ENCODE data around the gene SERPINA10. TPM values are rescaled to one million over a fixed set of nuclear protein-coding genes. Genes with fewer than 3 reads are reported as not detected.

Gene SERPINA10
- not detected in 2 replicates for total RNA-seq

DNA sequence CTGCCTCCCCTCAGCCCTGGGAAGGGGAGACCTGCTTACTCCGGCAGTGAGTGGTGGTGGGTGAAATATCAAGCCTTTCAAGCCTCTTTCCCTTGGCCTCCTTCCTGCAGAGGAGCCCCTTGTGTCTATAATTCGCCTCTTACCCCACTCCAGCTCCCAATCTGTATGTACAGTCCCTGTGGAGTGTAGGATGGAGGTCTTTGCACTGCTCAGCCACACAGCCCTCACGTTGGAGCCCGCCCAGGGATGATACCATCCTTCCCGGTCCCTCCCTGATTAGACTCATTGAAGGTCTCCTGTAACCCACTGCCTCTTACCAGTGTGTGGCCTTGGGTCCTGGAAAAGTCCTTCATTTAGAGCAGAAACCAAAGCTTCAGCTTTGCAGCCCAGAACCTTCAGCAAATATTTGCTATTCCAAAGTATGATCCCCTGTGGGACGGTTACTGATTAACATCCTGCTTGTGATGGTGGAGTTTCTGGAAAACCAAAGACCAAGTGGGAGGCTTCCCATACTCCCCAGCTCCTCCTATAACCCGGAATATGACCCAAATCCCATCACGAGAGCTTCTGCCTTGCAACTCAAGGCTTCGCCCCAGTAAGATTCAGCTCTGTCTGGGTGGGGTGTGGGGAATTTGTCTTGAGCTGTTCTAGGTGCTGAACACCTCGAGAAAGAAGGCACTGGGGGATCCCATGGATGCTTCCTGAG is at the start of gene SERPINA10:
SERPINA10 (minus strand) TSS at position 397 of the 706 bp plus-strand sequence. CDS start 2,675 bp downstream, outside the sequence.
- no peak for DNase-seq (ENCODE audit: extremely low read depth, low read depth, low spot score)

DNA sequence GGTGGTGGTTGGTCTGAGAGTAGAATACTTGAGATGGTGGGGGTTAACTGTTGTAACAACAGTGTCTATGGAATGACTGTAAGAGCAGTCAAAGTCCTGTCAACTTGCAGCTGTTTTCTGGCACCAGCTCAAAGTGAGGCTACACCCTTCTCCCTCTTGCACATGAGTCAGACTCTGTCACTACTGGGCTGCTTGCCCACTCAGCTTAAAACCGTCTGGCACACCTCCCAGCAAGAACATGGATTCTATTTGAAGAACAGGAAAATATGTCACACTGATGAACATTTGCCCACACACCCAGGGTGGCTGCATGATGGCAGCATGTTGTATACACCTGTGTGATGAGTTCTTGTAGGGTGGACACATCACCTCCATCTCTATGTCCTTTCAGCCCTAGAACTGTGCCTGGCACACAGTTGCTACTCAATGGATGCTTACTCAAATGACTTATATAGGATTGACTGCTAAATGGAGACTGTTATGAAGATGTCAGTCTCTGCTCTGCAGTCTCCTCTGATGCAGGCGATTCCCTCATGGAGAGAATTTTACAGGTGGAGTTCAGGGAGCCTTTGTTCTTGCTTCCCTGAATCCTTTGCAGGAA is 49.4 kb upstream of the SERPINA10 start:
- DNase-seq (ENCODE audit: extremely low read depth, low read depth, low spot score) = no peak

- DNase-seq (ENCODE audit: extremely low read depth, low read depth, low spot score) = no peak
Measured at GRCh38 chr14:94341656-94342333, 48.7 kb upstream of the SERPINA10 start.

- DNase-seq (ENCODE audit: extremely low read depth, low read depth, low spot score) = no peak
Measured at GRCh38 chr14:94340533-94340932, 47.5 kb upstream of the SERPINA10 start.

GRCh38 chr14:94338023-94338422 is 45.0 kb upstream of the SERPINA10 start:
- DNase-seq (ENCODE audit: extremely low read depth, low read depth, low spot score) = no peak

- no peak for DNase-seq (ENCODE audit: extremely low read depth, low read depth, low spot score)
Measured at GRCh38 chr14:94337274-94337673, 44.2 kb upstream of the SERPINA10 start.

DNA sequence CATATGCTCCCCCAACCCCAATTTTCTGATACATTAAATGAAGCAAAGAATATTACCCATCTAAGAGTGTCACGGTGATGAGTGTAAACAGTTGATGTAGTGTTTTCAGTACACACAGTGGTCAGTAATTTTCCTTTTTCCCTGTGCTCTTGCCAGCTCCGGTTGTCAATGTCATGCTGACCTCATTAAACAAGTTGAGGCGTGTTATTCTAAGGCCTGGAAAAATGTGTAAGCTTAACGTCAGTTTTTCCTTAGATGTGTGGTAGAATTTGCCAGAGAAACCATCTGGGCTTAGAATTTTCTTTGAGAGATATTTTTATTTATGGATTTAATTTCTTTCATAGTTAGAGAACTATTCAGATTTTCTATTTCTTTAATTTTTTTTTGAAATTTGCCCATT is 41.8 kb upstream of the SERPINA10 start:
- DNase-seq (ENCODE audit: extremely low read depth, low read depth, low spot score) = no peak

DNA sequence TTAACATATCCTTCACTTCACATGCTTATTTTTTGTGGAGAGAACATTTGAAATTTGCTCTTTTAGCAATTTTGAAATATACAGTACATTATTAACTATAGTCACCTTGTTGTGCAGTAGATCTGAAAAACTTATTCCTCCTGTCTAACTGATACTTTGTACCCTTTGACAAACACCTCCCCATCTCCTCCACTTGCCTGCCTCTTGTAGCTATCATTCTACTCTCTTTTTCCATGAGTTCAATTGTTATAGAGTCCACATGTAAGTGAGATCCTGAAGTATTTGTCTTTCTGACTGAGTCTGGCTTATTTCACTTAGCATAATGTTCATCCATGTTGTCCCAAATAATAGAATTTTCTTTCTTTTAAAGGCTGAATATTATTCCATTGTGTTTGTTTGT is 39.5 kb upstream of the SERPINA10 start:
- no peak for DNase-seq (ENCODE audit: extremely low read depth, low read depth, low spot score)

DNA sequence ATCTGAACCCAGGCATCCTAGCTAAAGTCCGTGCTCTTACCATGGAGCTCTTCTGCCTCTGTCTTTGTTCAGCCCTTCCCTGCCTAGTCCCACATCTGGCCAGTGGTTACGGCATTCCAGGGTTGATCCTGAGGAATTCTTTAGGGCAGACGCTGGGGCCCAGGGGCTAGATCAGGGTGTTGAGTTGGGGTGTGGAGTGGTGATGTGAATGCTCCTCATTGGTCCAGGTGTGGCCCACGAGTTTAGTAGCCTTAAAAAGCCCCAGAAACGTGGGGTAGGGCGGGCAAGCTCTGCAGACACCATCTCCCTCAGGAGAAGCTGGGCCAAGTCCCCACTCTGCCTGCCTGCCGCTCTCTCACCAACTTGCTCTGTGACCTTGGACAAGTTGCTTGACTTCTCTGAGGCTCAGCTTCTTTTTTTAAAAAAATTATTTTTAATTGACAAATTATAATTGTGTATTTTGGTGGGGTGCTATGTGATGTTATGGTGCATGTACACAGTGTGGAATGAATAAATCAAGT is 39.1 kb upstream of the SERPINA10 start:
- DNase-seq (ENCODE audit: extremely low read depth, low read depth, low spot score) = no peak

GRCh38 chr14:94331462-94331861 is 38.4 kb upstream of the SERPINA10 start:
- no peak for DNase-seq (ENCODE audit: extremely low read depth, low read depth, low spot score)

DNA sequence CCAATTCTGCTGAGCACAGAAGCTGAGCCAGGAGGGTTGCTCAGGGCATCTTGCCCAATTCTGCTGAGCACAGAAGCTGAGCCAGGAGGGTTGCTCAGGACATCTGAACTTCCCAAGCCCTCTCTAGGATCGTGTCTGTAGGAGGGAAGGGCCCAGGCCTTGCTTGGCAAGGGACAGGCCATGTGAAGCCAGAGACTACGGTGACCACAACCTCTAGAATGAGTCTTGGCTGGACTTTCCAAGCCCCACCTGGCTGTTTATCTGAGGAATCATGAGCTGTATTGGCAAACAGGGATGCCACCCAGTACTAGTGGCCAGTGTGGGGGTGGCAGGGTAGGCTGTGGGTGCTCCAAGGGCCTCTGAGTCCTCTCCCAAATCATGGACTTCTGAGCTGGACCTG is 37.8 kb upstream of the SERPINA10 start:
- DNase-seq (ENCODE audit: extremely low read depth, low read depth, low spot score) = no peak

GRCh38 chr14:94330432-94330831 is 37.4 kb upstream of the SERPINA10 start:
- DNase-seq (ENCODE audit: extremely low read depth, low read depth, low spot score) = no peak

DNA sequence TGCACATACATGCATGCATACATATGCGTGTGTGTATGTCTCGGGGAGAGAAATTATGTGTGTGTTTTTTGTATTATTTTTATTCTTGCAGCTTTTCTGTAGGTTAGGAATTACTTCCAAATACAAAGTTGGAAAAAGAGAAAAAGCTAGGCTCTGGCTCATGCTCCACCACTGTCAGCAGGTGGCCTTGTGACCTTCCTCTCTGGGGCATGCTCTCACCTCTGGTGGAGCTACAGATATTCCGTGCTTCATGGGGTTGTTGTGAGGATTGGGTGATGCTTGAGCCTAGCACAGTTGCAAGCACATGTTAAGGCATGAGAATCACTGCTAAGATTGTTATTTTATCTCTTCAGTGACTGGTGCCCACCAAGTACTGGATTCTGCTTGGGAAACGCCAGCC is 36.8 kb upstream of the SERPINA10 start:
- no peak for DNase-seq (ENCODE audit: extremely low read depth, low read depth, low spot score)

DNA sequence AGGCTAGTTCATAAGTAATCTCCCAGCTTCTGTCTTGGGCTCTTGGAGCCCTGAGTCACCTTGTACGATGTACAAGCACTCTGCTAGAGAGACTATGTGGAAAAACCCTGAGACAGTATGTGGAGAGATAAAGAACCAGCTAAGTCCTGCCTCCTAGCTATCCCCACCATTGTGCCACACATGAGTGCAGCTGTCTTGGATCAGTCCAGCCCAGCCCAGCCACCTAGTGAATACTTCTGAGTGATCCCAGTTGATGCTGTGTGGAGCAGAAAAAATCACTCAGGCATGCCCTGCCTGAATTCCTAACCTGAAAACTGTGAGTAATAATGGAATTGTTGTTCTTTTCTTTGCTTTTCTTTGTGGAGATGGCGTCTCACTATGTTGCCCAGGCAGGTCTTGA is 35.1 kb upstream of the SERPINA10 start:
- DNase-seq (ENCODE audit: extremely low read depth, low read depth, low spot score) = no peak

DNA sequence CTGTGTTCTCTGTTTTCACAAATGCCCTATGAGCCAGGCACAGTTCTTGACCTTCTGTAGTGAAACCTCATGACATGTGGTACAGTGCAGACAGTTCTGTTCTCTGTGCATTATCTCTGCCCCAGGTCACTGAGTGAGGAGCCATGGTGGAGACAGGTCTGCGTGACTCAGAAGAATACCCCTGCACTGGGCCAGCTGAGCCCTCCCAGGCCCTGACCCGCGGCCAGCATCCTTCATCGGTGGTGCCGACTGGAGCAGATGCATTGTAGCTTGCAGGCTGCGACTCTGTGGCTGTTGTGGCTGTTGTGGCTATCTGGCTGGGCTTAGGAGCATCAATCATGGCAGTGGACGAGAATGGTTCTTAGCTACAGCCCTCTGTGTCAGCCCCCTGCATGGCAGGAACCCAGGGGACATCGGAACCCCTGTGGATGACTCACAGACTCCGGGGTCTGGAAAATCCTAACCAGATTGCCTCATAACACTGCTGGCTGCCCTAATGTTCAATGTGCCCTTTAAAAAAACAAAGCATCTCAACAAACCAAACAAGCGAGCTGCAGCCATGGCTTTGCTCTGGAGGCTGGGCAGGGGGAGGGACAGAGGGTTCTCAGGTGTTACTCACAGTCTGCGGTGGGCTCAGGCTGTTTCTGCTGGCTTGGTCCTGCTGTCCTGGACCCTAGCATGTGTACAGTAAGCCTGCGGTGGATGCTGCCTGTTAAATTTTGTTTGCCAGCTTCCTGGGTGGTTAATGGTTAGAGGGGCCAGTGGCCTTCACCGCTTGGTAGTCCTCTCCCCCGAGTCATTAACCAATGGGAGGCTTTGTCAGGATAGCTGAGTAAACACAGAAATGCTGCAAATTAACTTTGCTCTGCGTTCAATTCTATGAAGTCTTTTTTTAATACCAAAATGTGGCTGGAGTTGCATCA is 29.8 kb upstream of the SERPINA10 start, which contains the start of gene SERPINA6:
SERPINA6 (minus strand) TSS at position 689 of the 923 bp plus-strand sequence. CDS start 8,688 bp downstream, outside the sequence.
- DNase-seq (ENCODE audit: extremely low read depth, low read depth, low spot score) = no peak

- DNase-seq (ENCODE audit: extremely low read depth, low read depth, low spot score) = no peak
Measured at GRCh38 chr14:94321421-94322271, 28.6 kb upstream of the SERPINA10 start.

DNA sequence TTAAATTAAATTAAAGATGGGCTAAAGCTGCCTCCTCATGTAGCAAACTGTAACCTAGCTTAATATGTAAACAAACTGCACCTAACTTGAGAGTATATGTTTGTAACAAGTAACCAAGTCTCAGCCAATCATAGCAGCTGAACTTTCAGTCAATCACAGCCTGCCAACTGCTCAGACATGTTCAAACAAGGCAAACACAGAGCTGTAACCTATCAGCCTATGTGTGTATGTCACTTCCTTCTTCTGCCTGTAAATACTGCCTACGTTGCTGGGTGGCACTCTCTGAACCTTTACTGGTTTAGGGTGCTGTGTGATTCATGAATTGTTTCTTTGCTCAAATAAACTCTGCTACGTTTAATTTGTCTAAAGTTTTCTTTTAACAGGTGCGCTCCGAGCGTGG is 27.2 kb upstream of the SERPINA10 start:
- DNase-seq (ENCODE audit: extremely low read depth, low read depth, low spot score) = no peak

DNA sequence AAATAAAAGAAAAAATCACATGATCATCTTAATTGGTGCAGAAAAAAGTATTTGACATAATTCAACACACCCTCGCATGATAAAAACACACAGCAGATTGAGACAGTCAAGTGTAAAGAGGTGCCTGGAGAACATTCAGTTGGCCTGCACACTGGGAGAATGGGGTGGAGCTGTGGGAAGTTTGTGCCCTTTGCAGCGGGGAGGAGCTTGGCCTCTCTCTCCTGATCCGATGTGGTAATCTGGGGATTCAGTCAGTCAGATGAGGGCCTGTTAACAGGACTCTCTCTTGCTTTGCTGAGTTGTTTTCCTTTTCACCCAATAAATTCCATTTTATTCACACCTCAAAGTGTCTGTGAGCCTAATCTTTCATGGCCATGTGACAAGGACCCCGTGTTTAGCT is 24.2 kb upstream of the SERPINA10 start:
- no peak for DNase-seq (ENCODE audit: extremely low read depth, low read depth, low spot score)

DNA sequence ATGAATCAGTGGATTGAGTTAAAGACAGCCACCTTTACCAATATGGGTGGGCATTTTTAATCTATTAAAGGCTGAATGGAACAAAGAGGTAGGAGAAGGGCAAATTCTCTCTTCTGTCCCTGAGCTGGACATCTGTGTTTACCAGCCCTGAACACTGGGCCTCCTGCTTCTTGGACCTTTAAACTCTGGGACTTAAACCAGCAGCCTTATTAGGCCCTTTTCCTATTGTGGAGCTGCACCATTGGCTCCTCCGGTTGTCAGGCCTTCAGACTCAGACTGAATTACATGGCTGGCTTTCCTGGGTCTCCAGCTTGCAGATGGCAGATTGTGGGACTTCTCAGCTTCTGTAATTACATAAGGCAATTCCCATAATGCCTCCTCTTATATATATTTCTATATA is 23.6 kb upstream of the SERPINA10 start:
- DNase-seq (ENCODE audit: extremely low read depth, low read depth, low spot score) = no peak

GRCh38 chr14:94314890-94315289 is 21.8 kb upstream of the SERPINA10 start:
- DNase-seq (ENCODE audit: extremely low read depth, low read depth, low spot score) = no peak
